Activated CD4-positive, alpha-beta T cell treated with anti-CD3 and anti-CD28 coated beads, Interleukin-2, amount 10 ng/mL, durations not matched to agents 7 days and 5 days (primary cell): Measurements from ENCODE around the gene IPO4. TPM values are rescaled to one million over a fixed set of nuclear protein-coding genes. Genes with fewer than 3 reads are reported as not detected.

ENCODE experiments used
- CTCF ChIA-PET: fragments of 350-600 bp; sonication (Branson Sonifier 250); formaldehyde crosslinking; loops from one replicate; lab custom pipeline; 2021; ENCODE audit warnings: antibody characterized with exemption; lab: Charles Lee
- POLR2A ChIA-PET: fragments of 350-600 bp; sonication (Branson Sonifier 250); formaldehyde crosslinking; loops from one replicate; lab custom pipeline; 2021; ENCODE audit warnings: antibody characterized with exemption; lab: Charles Lee
- DNase-seq: peaks from one replicate; pipeline ENCODE4 v3.0.0-alpha.2; 2020
- H3K27ac Mint-ChIP-seq: one replicate; pipeline ENCODE4 v1.8.0; 2021; ENCODE audit warnings: mild to moderate bottlenecking, moderate library complexity, mixed read lengths
- H3K27me3 Mint-ChIP-seq: one replicate; pipeline ENCODE4 v1.8.0; 2021; ENCODE audit warnings: mixed read lengths
- H3K36me3 Mint-ChIP-seq: one replicate; pipeline ENCODE4 v1.8.0; 2021; ENCODE audit warnings: low read depth, mixed read lengths
- H3K4me1 Mint-ChIP-seq: one replicate; pipeline ENCODE4 v1.8.0; 2021; ENCODE audit warnings: mixed read lengths
- H3K4me3 Mint-ChIP-seq: one replicate; pipeline ENCODE4 v1.8.0; 2021; ENCODE audit warnings: mild to moderate bottlenecking, moderate library complexity, mixed read lengths
- H3K9me3 Mint-ChIP-seq: one replicate; pipeline ENCODE4 v1.8.0; 2021; ENCODE audit warnings: mixed read lengths
- total RNA-seq, 2 experiments: library from RNA; stranded (reverse); gene quantifications; one replicate each; pipeline ENCODE4 v1.2.3, GENCODE V29; 2021

IPO4 gene
- total RNA-seq, 2 experiments from 2014 or later = 45.3 to 48.7 TPM

GRCh38 chr14:24198814-24199524 lies 10.4 kb upstream of the IPO4 start:
- H3K4me1 Mint-ChIP-seq = peaks cover 41% of the 10 kb centered on the region
- H3K4me3 Mint-ChIP-seq = no peak overlapping the region
- ChIA-PET CTCF (interaction anchor here (0.6 to 1.6 kb wide), 2 partner anchors 38 to 225 kb away, joined by 4 to 6 read pairs; partner anchors contain the start of gene IRF9), POLR2A (no interaction called here)
- DNase-seq = no peak
- H3K27ac Mint-ChIP-seq = peak overlapping the region; percentile 37
- H3K9me3 Mint-ChIP-seq = peaks cover 11% of the 10 kb centered on the region
- H3K27me3 Mint-ChIP-seq = no peaks in the 10 kb centered on the region
- peaks cover 65% of the 10 kb centered on the region for H3K36me3 Mint-ChIP-seq

GRCh38 chr14:24197056-24197450 lies 8.4 kb upstream of the IPO4 start:
- Mint-ChIP-seq H3K9me3 (peaks cover 1% of the 10 kb centered on the region), H3K36me3 (peaks cover 57% of the 10 kb centered on the region), H3K4me3 (peak overlapping the region; percentile 98), H3K27ac (peak overlapping the region; percentile 66), H3K4me1 (peaks cover 50% of the 10 kb centered on the region), H3K27me3 (no peaks in the 10 kb centered on the region)
- CTCF ChIA-PET = interaction anchor here (0.8 to 2.3 kb wide), 4 partner anchors 9 to 234 kb away, joined by 3 to 5 read pairs (median 4); partner anchors contain the start of gene TINF2
- DNase-seq = no peak
- POLR2A ChIA-PET = no interaction called here

GRCh38 chr14:24196071-24197055 lies 7.7 kb upstream of the IPO4 start:
- Mint-ChIP-seq H3K4me3 (peak overlapping the region; percentile 98), H3K9me3 (no peaks in the 10 kb centered on the region), H3K4me1 (peaks cover 54% of the 10 kb centered on the region), H3K27ac (peak overlapping the region; percentile 99), H3K27me3 (no peaks in the 10 kb centered on the region), H3K36me3 (peaks cover 56% of the 10 kb centered on the region)
- ChIA-PET POLR2A (interaction anchor here (0.9 to 1.2 kb wide), 3 partner anchors 10 to 112 kb away, joined by 3 to 4 read pairs (median 3); partner anchors contain the start of genes CIDEB and IRF9), CTCF (interaction anchor here (1.0 to 2.3 kb wide), 10 partner anchors 10 to 235 kb away, joined by 4 to 12 read pairs (median 5); partner anchors contain the start of genes CIDEB, IRF9, LTB4R2 and MDP1)
- DNase-seq = no peak

- Mint-ChIP-seq H3K36me3 (peaks cover 52% of the 10 kb centered on the region), H3K27ac (peak within 1 kb of the TSS; percentile 99), H3K4me1 (peaks cover 56% of the 10 kb centered on the region), H3K27me3 (no peaks in the 10 kb centered on the region), H3K9me3 (no peaks in the 10 kb centered on the region), H3K4me3 (peak within 1 kb of the TSS; percentile 98)
- POLR2A ChIA-PET = interaction anchor here (0.6 to 1.2 kb wide), 4 partner anchors 9 to 112 kb away, joined by 3 to 4 read pairs (median 3); partner anchors contain the start of genes CIDEB and IRF9
- DNase-seq = peak; percentile 91
- CTCF ChIA-PET = interaction anchor here (0.5 to 2.3 kb wide), 14 partner anchors 11 to 236 kb away, joined by 3 to 12 read pairs (median 5); partner anchors contain the start of genes CHMP4A, CIDEB, IRF9 and LTB4R2
Observed at GRCh38 chr14:24195186-24196070, 6.8 kb upstream of the IPO4 start, which contains the start of gene TM9SF1. Gene TM9SF1 (minus strand): TSS chr14:24195441. CDS start chr14:24195019, 422 bp downstream.

GRCh38 chr14:24194873-24195185 lies 6.2 kb upstream of the IPO4 start:
- H3K9me3 Mint-ChIP-seq = no peaks in the 10 kb centered on the region
- peaks cover 53% of the 10 kb centered on the region for H3K36me3 Mint-ChIP-seq
- ChIA-PET CTCF (interaction anchor here (0.5 to 2.3 kb wide), 8 partner anchors 14 to 237 kb away, joined by 3 to 12 read pairs (median 5); partner anchors contain the start of genes IRF9, LTB4R2, MDP1 and TINF2), POLR2A (interaction anchor here (1.2 kb wide), 1 partner anchor 34 kb away, joined by 4 read pairs; the partner anchor contains the start of gene IRF9)
- H3K27me3 Mint-ChIP-seq = no peaks in the 10 kb centered on the region
- peak overlapping the region; percentile 99 for H3K27ac Mint-ChIP-seq
- no peak for DNase-seq
- H3K4me3 Mint-ChIP-seq = peak overlapping the region; percentile 98
- H3K4me1 Mint-ChIP-seq = peaks cover 61% of the 10 kb centered on the region

GRCh38 chr14:24194186-24194872 lies 5.7 kb upstream of the IPO4 start:
- DNase-seq = no peak
- Mint-ChIP-seq H3K27me3 (no peaks in the 10 kb centered on the region), H3K4me1 (peaks cover 66% of the 10 kb centered on the region), H3K36me3 (peaks cover 50% of the 10 kb centered on the region), H3K9me3 (no peaks in the 10 kb centered on the region), H3K27ac (peak overlapping the region; percentile 99), H3K4me3 (peak overlapping the region; percentile 98)
- ChIA-PET CTCF (interaction anchor here (0.7 to 2.1 kb wide), 8 partner anchors 13 to 116 kb away, joined by 3 to 12 read pairs (median 4); partner anchors contain the start of genes CHMP4A, CIDEB, IRF9 and LTB4R2), POLR2A (no interaction called here)

GRCh38 chr14:24192933-24193332 lies 4.3 kb upstream of the IPO4 start:
- CTCF ChIA-PET = interaction anchor here (0.6 to 1.5 kb wide), 2 partner anchors 20 to 69 kb away, joined by 3 to 5 read pairs; partner anchors contain the start of gene CHMP4A

GRCh38 chr14:24190416-24190815 lies 1.8 kb upstream of the IPO4 start:
- no peaks in the 10 kb centered on the region for H3K27me3 Mint-ChIP-seq
- ChIA-PET CTCF (no interaction called here), POLR2A (no interaction called here)
- peaks cover 40% of the 10 kb centered on the region for H3K36me3 Mint-ChIP-seq
- no peak overlapping the region for H3K27ac Mint-ChIP-seq
- no peak overlapping the region for H3K4me3 Mint-ChIP-seq
- H3K9me3 Mint-ChIP-seq = no peaks in the 10 kb centered on the region
- H3K4me1 Mint-ChIP-seq = peaks cover 69% of the 10 kb centered on the region
- no peak for DNase-seq

More at GRCh38 chr14:24192933-24193332, 4.3 kb upstream of the IPO4 start:
- Mint-ChIP-seq H3K9me3 (no peaks in the 10 kb centered on the region), H3K27ac (peak overlapping the region; percentile 69), H3K36me3 (peaks cover 45% of the 10 kb centered on the region), H3K27me3 (no peaks in the 10 kb centered on the region), H3K4me3 (no peak overlapping the region), H3K4me1 (peaks cover 69% of the 10 kb centered on the region)
- no peak for DNase-seq
- POLR2A ChIA-PET = no interaction called here

GRCh38 chr14:24189460-24189859 lies 844 bp upstream of the IPO4 start:
- Mint-ChIP-seq H3K4me3 (no peak overlapping the region), H3K27ac (peak overlapping the region; percentile 93), H3K36me3 (peaks cover 44% of the 10 kb centered on the region), H3K9me3 (no peaks in the 10 kb centered on the region), H3K4me1 (peaks cover 62% of the 10 kb centered on the region), H3K27me3 (no peaks in the 10 kb centered on the region)
- CTCF ChIA-PET = interaction anchor here (1.8 to 6.5 kb wide), 4 partner anchors 16 to 107 kb away, joined by 6 to 44 read pairs (median 6); partner anchors contain the start of genes DCAF11, IRF9 and NRL
- POLR2A ChIA-PET = no interaction called here
- DNase-seq = no peak

- POLR2A ChIA-PET = interaction anchor here (1.0 kb wide), 1 partner anchor 48 kb away, joined by 4 read pairs; the partner anchor contains the start of gene EMC9
- CTCF ChIA-PET = interaction anchor here (0.6 to 6.5 kb wide), 8 partner anchors 13 to 108 kb away, joined by 3 to 44 read pairs (median 6); partner anchors contain the start of genes DCAF11, IRF9 and NRL
- Mint-ChIP-seq H3K27me3 (no peaks in the 10 kb centered on the region), H3K9me3 (no peaks in the 10 kb centered on the region), H3K36me3 (peaks cover 41% of the 10 kb centered on the region), H3K27ac (peak overlapping the region; percentile 93), H3K4me3 (peak overlapping the region; percentile 89), H3K4me1 (peaks cover 58% of the 10 kb centered on the region)
- DNase-seq = no peak
Observed at GRCh38 chr14:24189059-24189375, 401 bp upstream of the IPO4 start.

GRCh38 chr14:24187539-24187915 lies 1.1 kb downstream of the IPO4 start:
- Mint-ChIP-seq H3K27me3 (no peaks in the 10 kb centered on the region), H3K4me1 (peaks cover 49% of the 10 kb centered on the region), H3K9me3 (no peaks in the 10 kb centered on the region), H3K27ac (peak overlapping the region; percentile 93), H3K36me3 (peaks cover 42% of the 10 kb centered on the region), H3K4me3 (peak overlapping the region; percentile 89)
- CTCF ChIA-PET = interaction anchor here (1.2 to 6.5 kb wide), 7 partner anchors 14 to 109 kb away, joined by 3 to 44 read pairs (median 6); partner anchors contain the start of genes DCAF11, IRF9, NRL and TINF2
- POLR2A ChIA-PET = no interaction called here
- no peak for DNase-seq
